ENCODE measurements around the gene PPP2R2B.
"Not testable (repeated sequence)": the region's sequence is repeated elsewhere in the genome, so short reads cannot be mapped to it uniquely, and the experiment has no call there.

The PPP2R2B gene

DNA sequence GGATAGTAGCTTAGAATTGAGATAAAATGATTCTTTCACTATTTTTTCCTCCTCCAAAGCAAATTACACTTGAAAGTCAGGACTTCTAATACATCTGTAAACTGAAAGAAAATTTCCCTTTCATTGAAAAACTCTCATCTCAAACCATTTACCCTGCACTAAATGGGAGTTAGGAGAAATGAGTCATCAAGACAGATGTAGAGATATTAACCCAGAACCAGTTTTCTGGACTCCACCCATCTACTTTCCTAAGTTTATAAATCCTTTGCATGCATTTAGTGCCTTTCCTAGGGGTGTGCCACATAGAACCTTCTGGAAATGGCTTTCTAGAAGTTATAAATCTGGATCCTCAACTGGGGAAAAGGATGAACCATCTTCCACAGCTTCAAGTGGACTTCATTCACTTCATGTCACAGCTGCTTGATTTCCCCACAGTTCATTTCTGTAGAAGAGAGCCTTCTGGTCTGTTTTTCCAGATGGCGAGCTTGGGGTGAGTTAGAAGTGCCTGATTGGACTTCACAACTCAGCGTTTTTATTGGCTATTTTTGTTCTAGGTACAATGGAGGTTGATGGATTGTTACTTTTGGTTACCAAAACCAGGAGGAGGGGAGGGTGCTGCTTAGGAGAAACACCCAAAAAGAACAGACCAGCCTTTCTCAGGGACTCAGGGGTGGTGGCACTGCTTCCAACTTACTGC lies 290.1 kb downstream of the PPP2R2B start:
- no peak for DNase-seq

DNA sequence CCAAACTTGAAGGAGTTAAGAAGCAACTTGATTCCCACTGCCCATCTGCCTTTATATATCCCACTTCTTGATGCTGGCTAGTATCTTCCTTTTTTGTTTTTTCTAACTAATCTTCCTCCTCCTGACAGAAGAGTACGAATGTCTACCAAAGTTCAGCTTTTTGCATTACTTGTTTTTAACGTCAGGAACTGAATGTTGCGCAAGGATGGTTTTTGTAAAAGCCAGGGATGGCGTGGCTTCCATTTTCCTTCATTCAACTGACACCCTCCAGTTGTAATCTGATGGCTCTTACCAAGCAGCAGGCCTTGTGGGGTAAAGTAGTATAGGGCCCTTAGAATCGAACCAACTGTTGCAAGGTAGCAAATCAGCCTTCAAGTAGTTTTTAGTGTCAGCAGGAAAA lies 291.8 kb downstream of the PPP2R2B start:
- no peak for DNase-seq

DNA sequence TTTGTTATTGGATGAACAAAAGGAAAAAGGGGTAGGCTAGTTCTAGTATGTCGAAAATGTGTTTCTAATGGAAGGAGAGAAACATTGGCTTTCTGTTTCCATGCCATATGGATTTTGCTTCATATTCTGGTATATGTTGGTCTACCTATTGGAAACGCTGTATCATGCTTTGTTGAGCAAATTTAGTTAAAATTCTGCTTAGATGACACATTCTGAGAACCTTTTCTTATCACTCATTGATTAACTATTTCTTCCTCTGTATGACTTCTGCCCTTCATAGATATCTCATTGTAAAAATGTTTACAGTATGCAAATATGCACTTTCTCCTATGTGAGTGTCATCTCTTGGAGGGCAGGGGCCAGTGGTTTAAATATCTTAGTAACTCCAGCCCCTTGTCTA lies 293.8 kb downstream of the PPP2R2B start:
- DNase-seq: no peak

DNA sequence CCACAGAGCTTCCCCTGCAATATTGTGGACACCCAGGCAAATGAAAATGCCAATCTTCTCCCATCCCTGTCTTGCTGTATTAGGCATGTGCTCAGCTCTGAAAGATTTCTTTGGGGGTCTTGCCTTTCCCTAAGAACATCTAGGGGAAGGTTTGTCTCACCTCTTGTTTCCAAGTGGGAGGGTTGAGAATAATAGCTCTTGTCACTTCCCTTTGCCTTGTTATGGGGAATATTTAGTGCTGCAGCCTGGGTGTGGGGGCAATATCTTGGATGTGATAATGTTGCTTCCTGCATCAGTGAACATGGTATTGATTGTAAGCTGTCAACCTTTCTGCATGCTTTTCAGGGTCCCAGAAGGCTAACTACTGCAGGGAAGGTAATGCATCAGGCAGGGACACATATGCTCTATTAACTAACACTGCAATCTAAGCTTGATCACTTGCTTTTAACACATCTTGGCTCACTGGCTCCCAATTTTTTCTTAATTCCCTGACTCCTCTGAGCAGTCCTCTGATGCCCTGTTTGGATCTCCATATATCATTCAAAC lies 296.4 kb downstream of the PPP2R2B start:
- no peak for DNase-seq

DNA sequence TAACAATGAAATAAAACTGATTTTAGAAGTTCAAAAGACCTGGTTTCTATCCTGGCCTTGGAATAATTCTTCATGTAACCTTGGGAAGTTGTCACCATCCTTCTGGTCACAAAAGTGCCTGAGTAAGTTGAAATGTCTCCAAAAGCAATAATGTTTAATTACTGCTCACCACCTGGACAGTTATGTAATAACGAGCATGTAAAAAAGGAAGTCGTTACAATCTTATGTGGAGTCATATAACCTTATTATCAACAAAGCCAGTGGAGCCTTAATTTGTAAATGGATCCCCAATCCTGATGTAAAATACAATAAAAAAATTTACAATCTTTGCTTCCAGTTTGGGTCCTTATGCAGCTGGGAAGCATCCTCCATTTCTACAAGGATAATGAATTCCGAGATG lies 298.3 kb downstream of the PPP2R2B start:
- no peak for DNase-seq

DNA sequence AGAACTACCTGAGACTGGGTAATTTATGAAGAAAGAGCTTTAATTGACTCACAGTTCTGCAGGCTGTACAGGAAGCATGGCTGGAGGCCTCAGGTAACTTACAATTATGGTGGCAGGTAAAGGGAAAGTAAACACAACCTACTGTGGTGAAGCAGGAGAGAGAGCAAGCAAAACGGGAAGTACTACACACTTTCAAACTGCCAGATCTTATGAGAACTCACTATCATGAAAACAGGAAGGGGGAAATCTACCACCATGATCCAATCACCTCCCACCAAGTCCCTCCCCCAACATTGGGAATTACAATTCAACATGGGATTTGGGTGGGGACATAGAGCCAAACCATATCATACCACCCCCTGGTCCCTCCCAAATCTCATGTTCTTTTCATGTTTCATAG lies 303.8 kb downstream of the PPP2R2B start:
- no peak for DNase-seq

DNA sequence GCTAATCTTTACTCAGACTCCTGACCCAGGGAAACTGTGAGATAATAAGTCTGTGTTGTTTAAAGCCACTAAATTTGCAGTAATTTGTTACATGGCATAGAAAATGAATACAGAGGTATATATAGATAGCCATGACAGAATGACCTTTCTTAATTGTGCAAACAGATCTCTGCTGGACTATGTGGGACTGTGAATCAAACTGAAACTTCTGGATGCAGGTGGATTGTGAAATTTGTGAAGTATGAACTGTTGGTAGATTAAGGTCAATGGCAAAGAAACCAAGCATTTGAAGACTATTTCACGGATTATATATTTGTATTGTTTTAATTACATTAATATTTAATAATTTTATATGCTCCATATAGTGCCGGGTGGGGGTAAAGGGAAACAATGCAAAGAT lies 310.4 kb downstream of the PPP2R2B start:
- no peak for DNase-seq

DNA sequence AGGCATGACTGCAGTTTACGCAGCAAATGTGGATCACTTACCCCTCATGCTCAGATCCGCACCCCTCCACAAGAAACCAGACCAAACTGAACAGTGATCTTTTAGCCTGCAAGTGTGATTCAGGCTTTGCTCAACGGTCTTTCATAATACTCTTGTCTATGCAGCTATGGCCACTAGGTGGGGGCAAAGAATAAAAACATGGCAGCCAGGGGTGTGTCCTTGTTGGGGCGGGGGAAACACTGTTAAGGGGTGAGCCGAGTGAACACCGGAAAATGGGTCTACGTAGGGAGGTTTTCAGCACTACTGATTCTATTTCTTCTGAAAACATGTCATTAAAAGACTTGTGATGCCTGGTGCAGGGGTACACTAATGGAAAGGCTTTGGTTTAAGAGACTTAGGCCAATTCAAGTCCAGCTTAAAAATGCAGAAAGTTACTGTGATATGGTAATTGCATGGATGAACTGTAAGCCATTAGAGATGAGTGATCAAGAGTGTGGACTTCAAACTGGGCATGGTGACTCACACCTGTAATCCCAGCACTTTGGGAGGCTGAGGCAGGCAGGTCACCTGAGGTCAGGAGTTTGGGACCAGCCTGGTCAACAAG lies 312.7 kb downstream of the PPP2R2B start:
- peak; percentile 86 for DNase-seq

DNA sequence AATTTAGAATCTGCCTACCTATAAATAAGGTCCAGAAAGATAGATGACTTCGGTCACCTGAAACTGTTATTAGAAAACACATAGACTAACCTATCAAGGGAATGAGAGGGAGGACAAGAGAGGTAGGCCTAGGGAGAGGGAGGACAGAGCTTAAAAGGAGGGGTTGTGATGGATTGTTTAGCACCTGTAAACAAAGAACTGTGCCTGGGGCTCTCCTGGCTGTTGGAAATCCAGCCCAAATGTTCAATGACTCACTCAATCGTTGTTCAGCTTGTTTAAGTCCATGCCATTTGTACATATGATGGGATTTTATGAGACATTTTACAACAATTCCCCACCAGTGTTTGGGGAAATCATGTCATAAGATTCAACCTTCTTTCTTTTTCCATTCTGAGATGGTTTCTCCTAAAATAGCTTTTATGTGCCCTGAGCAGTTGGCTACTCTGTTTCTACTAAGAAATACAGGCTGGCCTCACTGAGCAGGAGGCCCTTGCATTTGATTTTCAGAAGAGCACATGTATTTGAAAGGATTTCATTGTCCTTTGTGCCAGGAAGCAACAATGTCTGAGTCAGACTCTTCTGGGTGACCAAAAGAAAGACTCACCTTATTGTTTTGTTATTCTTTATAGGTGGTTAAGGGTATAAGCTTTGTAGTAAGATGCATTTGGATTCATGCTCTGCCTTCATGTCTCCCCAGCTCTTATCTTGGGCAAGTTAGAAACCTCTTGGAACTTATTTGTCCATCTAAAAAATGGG lies 314.4 kb downstream of the PPP2R2B start:
- DNase-seq: no peak

DNA sequence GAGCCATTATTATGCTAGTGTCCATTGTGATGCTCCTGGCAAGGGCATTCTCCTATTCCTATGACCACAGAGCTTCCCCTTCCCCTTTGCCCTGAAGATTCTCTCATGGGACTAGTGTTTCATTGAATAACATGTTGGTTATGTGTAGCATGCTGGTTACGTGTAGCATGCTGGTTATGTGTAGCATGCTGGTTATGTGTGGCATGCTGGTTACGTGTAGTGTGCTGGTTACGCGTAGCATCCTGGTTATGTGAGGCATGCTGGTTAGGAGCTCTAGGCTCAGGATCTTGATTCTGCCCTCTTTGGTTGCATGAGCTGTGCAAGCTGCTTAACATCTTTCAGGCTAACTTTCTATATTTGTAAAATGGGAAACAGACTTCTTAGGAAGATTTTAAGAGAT lies 316.1 kb downstream of the PPP2R2B start:
- DNase-seq: no peak

DNA sequence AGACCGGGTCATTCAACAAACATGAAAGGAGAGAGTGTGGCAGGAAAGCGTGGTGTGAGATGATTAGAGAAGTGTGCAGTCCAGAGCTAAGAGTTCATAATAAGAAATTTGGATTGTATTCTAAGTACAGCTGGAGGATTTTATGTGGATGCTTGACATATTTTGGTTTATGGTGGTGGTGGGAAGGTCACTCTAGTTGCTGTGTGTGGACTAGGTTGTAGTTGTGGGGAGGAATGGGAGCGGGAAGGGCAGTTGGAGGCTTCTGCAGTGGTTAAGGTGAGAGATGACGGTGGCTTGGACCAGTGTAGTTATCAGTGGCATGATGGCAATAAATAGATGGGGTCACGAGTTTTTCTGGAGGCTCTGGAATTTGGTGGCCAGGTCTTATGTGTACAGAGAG lies 316.8 kb downstream of the PPP2R2B start:
- no peak for DNase-seq

DNA sequence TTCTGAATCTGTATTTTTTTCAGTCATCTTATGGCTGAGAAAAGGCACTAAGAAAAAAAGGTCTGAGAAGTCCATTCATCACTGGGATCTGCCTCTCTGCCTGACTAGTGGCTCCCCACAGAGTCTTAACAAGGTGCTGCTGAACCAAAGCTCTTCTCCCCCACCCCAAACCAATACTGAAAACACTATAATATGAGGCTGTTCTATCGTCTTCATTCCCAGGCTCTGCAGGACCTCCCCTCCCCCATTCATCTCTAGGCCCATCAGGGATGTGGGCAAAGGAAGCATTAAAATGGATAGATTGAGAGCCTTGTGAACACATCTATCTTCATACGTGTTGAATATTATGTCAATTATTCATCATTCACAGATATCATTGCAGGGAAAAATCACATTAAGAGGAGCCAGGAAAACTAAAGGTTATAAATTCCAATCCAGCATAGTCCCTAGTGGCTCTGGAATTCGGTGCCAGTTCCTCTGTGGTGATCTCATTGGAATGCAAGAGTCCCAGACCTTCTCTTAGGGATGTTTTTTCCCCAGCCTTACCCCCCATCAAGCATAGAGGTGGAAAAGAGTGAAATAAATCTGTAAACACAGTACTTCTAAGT lies 318.2 kb downstream of the PPP2R2B start:
- DNase-seq: no peak

DNA sequence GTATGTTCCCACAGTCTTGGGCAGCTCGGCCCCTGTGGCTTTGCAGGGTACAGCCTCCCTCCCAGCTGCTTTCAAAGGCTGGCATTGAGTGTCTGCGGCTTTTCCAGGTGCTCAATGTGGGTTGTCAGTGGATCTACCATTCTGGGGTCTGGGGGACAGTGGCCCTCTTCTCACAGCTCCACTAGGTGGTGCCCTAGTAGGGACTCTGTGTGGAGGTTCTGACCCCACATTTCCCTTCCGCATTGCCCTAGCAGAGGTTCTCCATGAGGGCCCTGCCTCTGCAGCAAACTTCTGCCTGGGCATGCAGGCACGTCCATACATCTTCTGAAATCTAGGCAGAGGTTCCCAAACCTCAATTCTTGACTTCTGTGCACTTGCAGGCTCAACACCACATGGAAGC lies 321.7 kb downstream of the PPP2R2B start:
- DNase-seq: not testable (repeated sequence)

DNA sequence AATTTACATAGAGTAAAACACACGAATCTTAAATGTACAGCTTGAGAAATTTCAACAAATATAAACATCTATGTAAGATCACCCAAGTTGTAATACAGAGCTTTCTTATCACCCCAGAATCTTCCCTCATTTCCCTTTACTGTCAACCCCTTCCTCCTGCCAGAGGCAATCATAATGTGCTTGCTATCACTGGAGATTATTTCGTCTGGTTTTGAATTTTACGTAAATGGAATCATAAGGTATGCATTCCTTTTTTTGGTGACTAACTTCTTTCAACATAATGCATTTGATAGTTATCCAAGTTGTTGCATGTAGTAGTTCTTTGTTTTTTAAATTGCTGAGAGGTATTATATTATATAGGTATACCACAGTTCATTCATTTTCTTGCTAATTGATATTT lies 325.1 kb downstream of the PPP2R2B start:
- no peak for DNase-seq

DNA sequence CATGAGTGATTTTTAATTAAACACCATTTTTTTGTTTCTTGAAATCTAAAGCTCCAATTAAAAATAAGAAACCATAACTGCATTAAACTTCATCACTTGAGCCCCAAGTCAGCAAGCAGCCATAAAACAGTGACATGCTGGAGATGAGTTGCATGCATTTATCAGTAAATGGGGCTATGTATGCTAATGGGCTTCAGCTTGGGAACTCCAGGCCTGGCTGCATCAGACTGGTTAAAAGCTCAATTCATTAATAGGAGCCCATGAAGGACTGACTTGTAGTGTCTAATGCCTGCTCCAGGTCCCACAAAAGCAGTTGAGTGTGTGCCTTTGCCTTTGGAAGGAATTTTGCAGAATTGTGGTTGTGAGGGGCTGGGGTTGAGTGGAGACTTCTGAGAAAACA lies 328.9 kb downstream of the PPP2R2B start:
- DNase-seq: no peak

DNA sequence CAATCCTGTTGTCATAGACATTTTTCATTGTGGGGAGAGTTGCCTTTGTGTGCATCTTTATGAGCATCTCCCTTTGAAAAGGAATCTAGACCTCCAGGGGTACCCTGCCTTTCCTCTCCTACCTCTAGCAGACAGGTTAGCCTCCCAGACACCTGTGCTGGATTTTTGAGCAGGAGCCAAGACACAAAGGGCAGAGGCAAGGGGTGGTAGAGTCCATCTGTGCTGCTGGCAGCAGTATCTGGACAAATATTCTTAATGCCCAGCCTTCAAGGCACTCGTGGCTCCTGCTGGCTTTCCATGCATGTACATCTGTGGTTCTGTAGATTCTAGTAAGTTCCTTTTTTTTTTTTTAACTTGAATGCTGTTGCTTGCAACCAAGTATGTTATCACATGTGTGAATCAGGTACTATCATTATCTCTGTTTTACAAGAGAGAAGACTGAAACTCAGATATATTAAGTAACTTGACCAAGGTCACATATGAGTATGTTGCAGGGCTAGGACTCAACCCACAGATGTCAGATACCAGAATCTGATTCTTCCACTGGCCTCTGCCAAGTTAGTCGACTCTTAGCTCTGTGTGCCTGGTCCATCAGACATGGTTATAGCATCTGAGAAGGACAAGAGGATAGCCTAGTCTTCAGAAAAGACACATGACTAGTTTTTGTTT lies 329.6 kb downstream of the PPP2R2B start:
- peak; percentile 41 for DNase-seq

DNA sequence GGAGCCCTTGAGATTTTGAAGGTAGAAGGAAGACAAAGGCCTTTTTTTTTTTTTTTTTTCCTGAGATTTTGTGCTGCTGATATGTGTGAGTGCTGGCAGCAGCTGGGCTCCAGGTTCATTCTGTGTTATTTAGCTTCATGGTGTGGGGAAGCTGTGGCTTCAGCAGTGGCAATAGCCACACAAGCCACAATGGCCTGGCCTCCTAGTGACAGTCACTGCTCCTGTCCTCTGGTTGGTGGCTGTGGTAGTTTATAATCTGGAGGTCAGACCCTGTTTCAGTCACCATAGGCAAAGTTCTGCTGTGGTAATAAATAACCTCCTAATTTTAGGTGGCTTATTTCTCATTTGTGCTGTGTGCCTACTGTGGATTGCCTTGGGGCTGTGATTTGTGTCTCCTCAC lies 334.3 kb downstream of the PPP2R2B start:
- DNase-seq: no peak

DNA sequence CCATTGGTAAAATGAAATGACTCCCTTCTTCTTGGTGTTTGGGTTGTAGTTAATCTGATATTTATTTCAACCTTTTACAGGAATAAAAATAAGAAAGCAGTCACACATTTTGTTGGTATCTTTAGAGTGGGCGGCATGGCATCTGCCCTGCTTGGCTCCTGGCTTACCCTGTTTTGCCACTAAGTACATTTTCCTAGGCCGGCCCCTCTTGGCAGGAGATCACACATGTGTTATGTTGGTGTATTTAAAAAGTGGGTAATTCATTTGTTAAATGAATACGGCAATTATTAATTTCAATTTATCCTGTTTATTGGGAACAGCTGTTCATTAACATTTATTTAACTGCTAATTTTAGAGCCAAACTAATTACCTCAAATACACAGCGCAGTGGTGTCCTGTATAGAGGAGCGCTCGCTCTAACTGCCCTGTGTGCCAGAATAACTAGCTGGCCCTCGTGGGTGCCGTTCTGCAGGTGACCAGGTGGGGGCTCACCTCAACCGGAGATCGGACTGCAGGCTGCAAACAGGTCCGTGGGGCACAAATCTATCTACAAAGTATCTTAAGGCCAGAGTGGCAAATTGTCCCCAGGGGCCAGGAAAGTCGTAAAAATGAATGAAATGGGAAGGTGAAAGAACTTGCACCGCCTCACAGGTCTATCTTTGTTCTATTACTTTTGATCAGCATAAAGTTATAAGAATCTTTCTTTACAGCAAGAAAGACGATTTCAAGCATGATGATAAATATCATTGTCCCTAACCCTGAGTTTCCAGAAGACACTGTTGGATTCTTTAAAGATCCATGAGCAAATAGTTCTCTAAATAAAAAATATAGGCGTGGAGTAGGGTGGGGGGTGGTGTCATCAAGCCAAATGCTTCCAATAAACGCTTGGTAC lies 336.4 kb downstream of the PPP2R2B start:
- DNase-seq: peak; percentile 78

DNA sequence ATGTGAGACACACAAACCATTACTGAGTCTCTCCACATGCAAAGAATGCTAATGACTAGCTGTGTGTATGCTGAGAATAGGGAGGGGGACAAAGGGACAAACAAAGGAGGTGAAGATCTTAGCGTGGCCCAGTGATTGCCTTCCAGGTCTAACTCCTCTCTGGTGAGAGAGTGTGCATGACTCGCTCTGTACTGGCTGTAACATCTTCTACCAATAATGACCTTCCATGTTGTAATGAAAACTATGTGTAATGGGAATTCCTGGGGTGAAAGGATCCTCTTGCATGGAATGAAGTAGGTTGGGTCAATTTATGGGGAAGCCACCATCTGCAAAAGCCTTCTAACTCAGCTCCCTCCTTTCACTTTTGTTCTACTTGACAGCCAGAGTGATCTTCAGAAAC lies 338.1 kb downstream of the PPP2R2B start:
- DNase-seq: no peak

DNA sequence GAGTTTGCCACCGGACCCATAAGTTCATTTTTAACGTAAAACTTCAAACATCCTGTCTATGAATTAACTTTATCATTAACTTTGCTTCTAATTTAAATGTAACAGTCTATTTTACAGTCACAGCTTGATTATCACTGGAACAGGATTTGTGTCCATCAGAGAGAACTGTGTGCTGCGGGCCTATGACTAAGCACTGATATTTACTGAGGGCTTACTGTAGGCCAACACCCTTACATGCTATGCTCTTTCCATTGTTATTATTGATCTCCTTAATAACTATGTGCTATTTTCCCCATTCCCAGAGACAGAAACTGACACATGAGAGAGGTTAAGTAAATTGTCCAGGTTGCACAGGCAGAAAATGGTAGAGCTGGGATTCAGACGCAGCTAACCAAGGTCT lies 338.6 kb downstream of the PPP2R2B start:
- no peak for DNase-seq

DNA sequence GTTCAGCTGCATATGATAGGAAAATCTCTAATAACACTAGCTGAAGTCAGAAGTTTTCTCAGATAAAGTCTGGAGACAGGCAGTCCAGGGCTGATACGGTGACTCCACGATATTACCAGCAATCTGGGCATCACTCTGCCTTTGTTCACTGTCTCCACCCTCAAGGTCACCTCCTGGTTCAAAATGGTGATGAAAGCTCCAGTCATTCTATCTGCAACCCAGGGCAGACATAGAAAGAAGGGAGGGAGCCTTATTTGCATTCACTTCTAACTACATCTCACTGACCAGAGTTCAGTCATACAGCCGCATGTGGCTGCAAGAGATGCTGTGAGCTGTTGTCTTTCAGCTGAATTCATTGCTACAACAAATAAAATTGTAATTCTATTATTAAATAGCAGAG lies 340.1 kb downstream of the PPP2R2B start:
- DNase-seq: no peak

DNA sequence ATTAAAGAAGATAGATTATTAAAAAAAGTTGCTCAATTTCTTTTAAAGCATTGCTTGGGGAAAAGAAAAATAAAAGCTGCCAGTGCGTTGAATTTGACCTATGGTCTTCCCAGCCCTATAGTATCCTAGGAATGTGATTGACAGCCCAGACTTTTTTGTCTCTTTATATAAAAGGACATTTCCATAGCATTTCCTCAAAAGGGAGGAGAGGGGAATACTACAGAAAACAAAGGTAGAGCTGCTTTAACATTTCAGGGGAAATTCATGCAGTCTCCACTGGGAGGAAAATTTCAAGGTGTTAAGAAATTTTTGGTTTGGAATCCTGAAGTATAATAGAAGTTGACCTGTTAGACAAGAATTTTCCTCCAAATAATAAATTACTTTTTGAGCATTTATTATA lies 344.7 kb downstream of the PPP2R2B start:
- DNase-seq: no peak
